Activated CD8-positive, alpha-beta memory T cell treated with anti-CD3 and anti-CD28 coated beads for 1 hour (primary cell): Measurements from ENCODE around the gene ETFDH.
"Not testable (repeated sequence)": the region's sequence is repeated elsewhere in the genome, so short reads cannot be mapped to it uniquely, and the experiment has no call there.

Experiments used
- DNase-seq, 2 donors: peaks; one replicate each; pipeline ENCODE4 v3.0.0-alpha.2; 2020; ENCODE audit warnings: low read depth in 1 of 2; ENCODE audit errors: extremely low read depth in 1 of 2

The ETFDH gene

GRCh38 chr4:158750379-158750778 lies 78.3 kb downstream of the ETFDH start:
- no peak for DNase-seq

GRCh38 chr4:158754385-158755180 lies 82.5 kb downstream of the ETFDH start:
- DNase-seq, result no peak

DNA sequence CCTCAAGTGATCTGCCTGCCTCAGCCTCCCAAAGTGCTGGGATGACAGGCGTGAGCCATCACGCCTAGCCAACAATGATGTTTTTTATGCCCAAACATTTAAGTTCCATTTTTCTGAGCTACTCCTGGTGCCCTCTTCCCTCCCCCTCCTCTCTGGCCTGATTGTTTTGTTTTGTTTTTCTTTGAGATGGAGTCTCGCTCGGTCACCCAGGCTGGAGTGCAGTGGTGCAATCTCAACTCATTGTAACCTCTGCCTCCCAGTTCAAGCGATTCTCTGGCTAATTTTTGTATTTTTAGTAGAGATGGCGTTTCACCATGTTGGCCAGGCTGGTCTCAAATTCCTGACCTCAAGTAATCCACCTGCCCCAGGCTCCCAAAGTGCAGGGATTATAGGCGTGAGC lies 83.7 kb downstream of the ETFDH start:
- not testable (repeated sequence) for DNase-seq

DNA sequence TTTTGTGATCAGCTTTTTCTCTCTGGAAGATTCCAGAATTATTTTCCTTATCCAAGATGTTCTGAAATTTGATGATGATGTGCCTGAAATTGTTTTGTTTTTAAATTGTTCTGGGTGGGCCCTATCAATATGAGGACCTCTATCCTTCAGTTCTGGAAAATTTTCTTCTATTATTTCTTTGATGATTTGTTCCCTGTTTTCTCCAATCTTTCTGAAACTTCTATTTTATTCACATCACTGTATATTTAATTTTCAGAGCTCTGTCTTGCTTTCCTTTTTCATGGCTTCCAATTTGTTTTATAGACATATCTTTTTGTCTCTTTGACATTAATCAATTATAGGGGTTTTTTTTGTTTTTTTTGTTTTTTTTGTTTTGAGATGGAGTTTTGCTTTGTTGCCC lies 84.5 kb downstream of the ETFDH start:
- DNase-seq, result no peak

DNA sequence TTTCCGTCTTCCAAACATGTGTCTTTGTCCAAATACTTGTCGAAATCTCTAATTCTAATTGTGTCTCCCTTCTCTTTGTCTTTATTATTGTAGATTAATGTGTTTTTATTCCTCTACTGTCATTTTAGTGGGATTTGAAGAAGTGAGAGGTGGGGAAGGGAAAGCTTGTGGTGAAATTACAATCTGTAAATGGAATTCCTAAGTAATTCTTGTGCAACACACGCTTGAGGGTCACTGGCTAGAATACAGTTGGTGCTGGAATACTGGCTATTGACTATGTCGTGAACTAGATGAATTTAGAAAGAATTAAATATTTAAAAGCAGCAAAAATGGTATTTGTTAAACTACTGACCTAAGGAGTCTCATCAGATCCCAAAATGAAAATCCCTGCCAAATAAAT lies 86.0 kb downstream of the ETFDH start:
- no peak for DNase-seq

GRCh38 chr4:158758703-158759102 lies 86.6 kb downstream of the ETFDH start:
- DNase-seq, result no peak
